ENCODE measurements around the gene TMEM253.
A peak's percentile ranks its signal among the peaks of the same experiment; 100 is the strongest.

TMEM253 gene

GRCh38 chr14:21093769-21094681, 6.8 kb upstream of the TMEM253 start:
- Mint-ChIP-seq H3K9me3 (no peaks in the 10 kb centered on the region), H3K27ac (no peak overlapping the region), H3K4me1 (peaks cover 24% of the 10 kb centered on the region), H3K4me3 (no peak overlapping the region), H3K27me3 (no peaks in the 10 kb centered on the region), H3K36me3 (peaks cover 1% of the 10 kb centered on the region)

GRCh38 chr14:21095430-21096205, 5.2 kb upstream of the TMEM253 start:
- no peaks in the 10 kb centered on the region for H3K27me3 Mint-ChIP-seq
- H3K27ac Mint-ChIP-seq = peak overlapping the region; percentile 62
- H3K4me1 Mint-ChIP-seq = peaks cover 29% of the 10 kb centered on the region

GRCh38 chr14:21096438-21096837, 4.4 kb upstream of the TMEM253 start:
- Mint-ChIP-seq H3K4me3 (peak overlapping the region; percentile 83), H3K4me1 (peaks cover 29% of the 10 kb centered on the region), H3K36me3 (peaks cover 1% of the 10 kb centered on the region)

More at GRCh38 chr14:21095430-21096205, 5.2 kb upstream of the TMEM253 start:
- Mint-ChIP-seq H3K4me3 (no peak overlapping the region), H3K36me3 (peaks cover 1% of the 10 kb centered on the region), H3K9me3 (no peaks in the 10 kb centered on the region)

GRCh38 chr14:21096978-21097635, 3.8 kb upstream of the TMEM253 start:
- H3K36me3 Mint-ChIP-seq = peaks cover 1% of the 10 kb centered on the region
- peak overlapping the region; percentile 83 for H3K4me3 Mint-ChIP-seq
- H3K4me1 Mint-ChIP-seq = peaks cover 29% of the 10 kb centered on the region
- H3K27me3 Mint-ChIP-seq = no peaks in the 10 kb centered on the region
- H3K9me3 Mint-ChIP-seq = no peaks in the 10 kb centered on the region
- peak overlapping the region; percentile 74 for H3K27ac Mint-ChIP-seq

More at GRCh38 chr14:21096438-21096837, 4.4 kb upstream of the TMEM253 start:
- Mint-ChIP-seq H3K9me3 (no peaks in the 10 kb centered on the region), H3K27ac (no peak overlapping the region), H3K27me3 (no peaks in the 10 kb centered on the region)

- Mint-ChIP-seq H3K27me3 (no peaks in the 10 kb centered on the region), H3K27ac (peak overlapping the region; percentile 74), H3K4me3 (peak overlapping the region; percentile 83), H3K9me3 (no peaks in the 10 kb centered on the region), H3K36me3 (no peaks in the 10 kb centered on the region), H3K4me1 (peaks cover 27% of the 10 kb centered on the region)
Measured at GRCh38 chr14:21097636-21098075, 3.2 kb upstream of the TMEM253 start.

- Mint-ChIP-seq H3K4me3 (peak within 1 kb of the TSS; percentile 92), H3K27me3 (no peaks in the 10 kb centered on the region)
Measured at GRCh38 chr14:21098076-21098891, 2.6 kb upstream of the TMEM253 start, which contains the start of gene ZNF219. Gene ZNF219, minus strand, starts transcription at chr14:21098655. Its CDS starts 5,064 bp downstream, at chr14:21093591.

GRCh38 chr14:21098892-21099595, 1.8 kb upstream of the TMEM253 start:
- H3K4me3 Mint-ChIP-seq = peak overlapping the region; percentile 92
- H3K27me3 Mint-ChIP-seq = no peaks in the 10 kb centered on the region
- no peaks in the 10 kb centered on the region for H3K9me3 Mint-ChIP-seq
- peak overlapping the region; percentile 95 for H3K27ac Mint-ChIP-seq
- H3K4me1 Mint-ChIP-seq = peaks cover 30% of the 10 kb centered on the region
- no peaks in the 10 kb centered on the region for H3K36me3 Mint-ChIP-seq

More at GRCh38 chr14:21098076-21098891, 2.6 kb upstream of the TMEM253 start, which contains the start of gene ZNF219:
- H3K9me3 Mint-ChIP-seq = no peaks in the 10 kb centered on the region
- H3K4me1 Mint-ChIP-seq = peaks cover 27% of the 10 kb centered on the region
- H3K36me3 Mint-ChIP-seq = no peaks in the 10 kb centered on the region
- peak within 1 kb of the TSS; percentile 95 for H3K27ac Mint-ChIP-seq

- H3K9me3 Mint-ChIP-seq = no peaks in the 10 kb centered on the region
- peak overlapping the region; percentile 95 for H3K27ac Mint-ChIP-seq
- H3K4me1 Mint-ChIP-seq = peaks cover 32% of the 10 kb centered on the region
- no peaks in the 10 kb centered on the region for H3K27me3 Mint-ChIP-seq
- no peaks in the 10 kb centered on the region for H3K36me3 Mint-ChIP-seq
- peak overlapping the region; percentile 92 for H3K4me3 Mint-ChIP-seq
Measured at GRCh38 chr14:21099596-21099985, 1.3 kb upstream of the TMEM253 start.

GRCh38 chr14:21101802-21102413, 1.0 kb downstream of the TMEM253 start:
- no peak overlapping the region for H3K27ac Mint-ChIP-seq
- H3K36me3 Mint-ChIP-seq = no peaks in the 10 kb centered on the region
- H3K9me3 Mint-ChIP-seq = no peaks in the 10 kb centered on the region
- H3K27me3 Mint-ChIP-seq = no peaks in the 10 kb centered on the region
- peak overlapping the region; percentile 15 for H3K4me3 Mint-ChIP-seq
- H3K4me1 Mint-ChIP-seq = peaks cover 34% of the 10 kb centered on the region

- peak overlapping the region; percentile 53 for H3K27ac Mint-ChIP-seq
- H3K4me3 Mint-ChIP-seq = peak overlapping the region; percentile 84
- peaks cover 29% of the 10 kb centered on the region for H3K4me1 Mint-ChIP-seq
- no peaks in the 10 kb centered on the region for H3K27me3 Mint-ChIP-seq
- no peaks in the 10 kb centered on the region for H3K9me3 Mint-ChIP-seq
- H3K36me3 Mint-ChIP-seq = no peaks in the 10 kb centered on the region
Measured at GRCh38 chr14:21102521-21103410, 1.9 kb downstream of the TMEM253 start.

- H3K27ac Mint-ChIP-seq = peak overlapping the region; percentile 53
- peaks cover 29% of the 10 kb centered on the region for H3K4me1 Mint-ChIP-seq
- H3K36me3 Mint-ChIP-seq = no peaks in the 10 kb centered on the region
- H3K27me3 Mint-ChIP-seq = no peaks in the 10 kb centered on the region
- H3K9me3 Mint-ChIP-seq = no peaks in the 10 kb centered on the region
- H3K4me3 Mint-ChIP-seq = peak overlapping the region; percentile 84
Measured at GRCh38 chr14:21103411-21103709, 2.5 kb downstream of the TMEM253 start.

- Mint-ChIP-seq H3K36me3 (no peaks in the 10 kb centered on the region), H3K27me3 (no peaks in the 10 kb centered on the region), H3K9me3 (no peaks in the 10 kb centered on the region), H3K4me1 (peaks cover 27% of the 10 kb centered on the region), H3K27ac (peak overlapping the region; percentile 53), H3K4me3 (peak overlapping the region; percentile 84)
Measured at GRCh38 chr14:21103710-21104447, 3.0 kb downstream of the TMEM253 start.
